HG02642 (cell line): ENCODE measurements around the gene PLAAT3.
"Not testable (repeated sequence)": the region's sequence is repeated elsewhere in the genome, so short reads cannot be mapped to it uniquely, and the experiment has no call there.

Experiments
- ATAC-seq: cut with Tn5 transposase; IDR thresholded peaks from one replicate; pipeline ENCODE4 v1.9.1; 2021; ENCODE audit warnings: mild to moderate bottlenecking; ENCODE audit not compliant: unreplicated experiment, poor library complexity

Gene PLAAT3

DNA sequence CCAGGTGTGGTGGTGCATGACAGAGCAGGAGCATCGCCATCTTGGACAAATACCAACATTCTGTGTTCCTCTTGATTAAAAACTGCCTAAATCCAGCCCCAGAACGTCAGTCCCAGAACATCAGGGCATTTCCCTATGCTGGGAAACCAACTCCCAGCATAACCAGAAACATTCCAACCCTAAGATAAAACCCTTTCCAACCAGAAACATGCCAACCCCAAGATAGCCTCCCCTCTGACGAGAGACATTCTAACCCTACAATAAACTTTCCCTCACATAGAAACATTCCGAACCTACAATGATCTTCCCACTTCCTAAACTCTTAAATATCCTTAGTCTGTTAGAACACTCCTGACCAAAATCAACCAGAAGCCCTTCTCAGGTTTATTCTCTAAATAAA lies 66.1 kb downstream of the PLAAT3 start:
- ATAC-seq = no peak

GRCh38 chr11:63547061-63547460 lies 67.2 kb downstream of the PLAAT3 start:
- no peak for ATAC-seq

DNA sequence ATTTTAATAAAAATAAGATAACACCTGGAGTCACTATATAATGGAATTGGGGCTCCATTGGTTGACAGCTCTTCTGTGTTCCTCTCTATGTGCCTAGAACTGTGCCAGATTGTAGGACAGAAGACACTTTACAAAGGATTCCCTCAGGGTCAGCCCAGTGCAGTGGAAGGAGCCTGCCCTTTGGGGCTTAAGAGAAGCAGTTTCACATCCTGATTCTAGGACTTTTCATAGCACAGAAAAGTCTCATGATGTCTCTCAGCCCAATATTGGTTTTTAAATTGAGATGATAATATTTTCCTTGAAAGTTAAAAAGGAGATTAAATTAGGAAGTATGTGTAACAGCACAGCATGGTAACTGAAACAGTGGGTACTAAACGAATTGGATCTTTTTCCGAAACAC lies 70.5 kb downstream of the PLAAT3 start:
- no peak for ATAC-seq

- ATAC-seq = not testable (repeated sequence)
Observed at GRCh38 chr11:63542506-63542905, 71.7 kb downstream of the PLAAT3 start.

DNA sequence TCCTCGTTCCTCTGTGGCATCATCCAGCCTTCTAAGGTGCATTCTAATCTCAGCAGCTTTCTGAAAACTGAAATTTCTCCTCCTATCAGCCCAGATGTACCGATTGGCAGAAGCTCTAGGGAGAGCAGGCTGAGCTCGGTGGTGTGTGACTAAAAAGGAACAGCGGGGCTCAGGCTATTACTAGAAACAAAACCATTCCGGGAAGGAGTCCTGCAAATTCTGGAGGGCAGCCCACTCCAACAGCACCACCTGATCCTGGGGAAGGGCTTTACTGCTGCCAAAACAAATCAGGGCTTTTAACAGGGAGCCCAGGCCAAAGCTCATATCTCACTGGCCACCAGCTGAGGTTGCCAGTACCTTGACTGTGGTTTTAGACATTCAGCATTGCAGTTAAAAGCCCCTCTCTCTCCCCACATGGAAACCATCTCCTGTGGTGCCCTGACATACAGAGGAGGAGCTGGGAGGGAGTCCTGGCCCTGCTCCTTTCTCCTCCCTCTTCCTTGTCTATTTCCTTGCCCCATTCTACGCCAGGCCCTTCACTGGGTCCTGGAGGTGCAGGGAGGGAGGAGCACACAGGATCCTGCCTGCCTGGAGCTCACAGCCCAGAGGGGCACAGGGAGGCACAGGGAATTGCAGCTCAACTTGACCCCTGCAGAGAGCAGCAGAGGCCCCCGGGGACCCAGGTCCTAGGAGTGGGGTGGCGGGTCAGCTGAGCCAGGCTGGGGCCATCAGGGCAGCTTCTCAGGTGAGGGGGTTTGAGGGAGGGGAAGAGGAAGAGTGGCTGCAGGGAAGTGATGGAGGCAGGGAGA lies 76.7 kb downstream of the PLAAT3 start:
- ATAC-seq = no peak

DNA sequence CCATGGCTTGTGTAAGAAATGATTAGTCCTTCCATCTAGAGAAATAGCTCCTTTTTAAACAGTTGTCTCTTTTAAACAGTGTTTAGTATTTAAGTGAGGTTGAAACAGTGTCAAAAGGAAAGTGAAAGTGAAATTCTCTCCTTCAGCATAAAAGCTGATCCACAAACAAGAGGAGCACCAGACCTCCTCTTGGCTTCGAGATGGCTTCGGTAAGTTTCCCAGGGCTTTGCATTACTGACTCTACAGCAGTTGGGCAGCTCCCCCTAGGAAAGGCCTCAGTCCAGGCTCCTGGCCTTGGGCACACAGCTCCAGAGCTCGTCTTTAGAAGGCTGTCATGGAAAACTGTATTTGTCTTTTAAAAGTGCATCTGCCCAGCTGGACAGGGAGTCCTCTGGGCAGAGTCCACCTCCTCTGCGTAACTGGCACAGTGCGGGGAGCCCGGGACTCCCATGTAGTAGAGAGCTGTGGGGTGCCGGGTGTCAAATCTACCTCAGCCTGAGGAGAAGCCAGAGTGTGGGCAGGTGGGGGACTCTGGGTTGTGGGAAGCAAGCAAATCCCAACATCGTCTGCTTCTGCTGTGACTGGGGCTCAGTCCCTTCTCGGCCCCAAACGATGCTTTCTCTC lies 77.5 kb downstream of the PLAAT3 start, which contains the start of gene PLAAT4:
PLAAT4 (plus strand) TSS at position 140 of the 624 bp plus-strand sequence; CDS start at position 201, 61 bp downstream.
- ATAC-seq = no peak

DNA sequence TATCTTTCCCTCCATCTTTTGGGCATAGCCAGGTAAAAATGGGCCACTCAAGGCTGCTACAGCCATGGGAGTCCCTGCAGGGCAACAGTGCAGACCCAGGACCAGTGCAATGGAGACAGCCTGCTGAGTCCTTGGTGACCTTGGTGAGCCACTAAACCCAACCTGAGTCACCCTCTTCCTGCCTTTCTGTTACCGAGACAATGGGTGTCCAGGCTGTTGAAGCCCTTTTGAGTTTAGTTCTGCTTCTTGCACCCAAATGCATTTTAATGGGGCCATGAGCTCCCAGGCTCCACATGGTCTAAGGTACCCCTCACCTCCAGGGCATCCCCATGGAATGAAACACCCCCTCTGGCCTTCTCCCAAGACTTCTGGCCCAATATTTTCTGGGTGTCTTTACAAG lies 78.5 kb downstream of the PLAAT3 start:
- ATAC-seq = no peak

- ATAC-seq = peak; percentile 46
Observed at GRCh38 chr11:63534895-63535461, 79.3 kb downstream of the PLAAT3 start.

DNA sequence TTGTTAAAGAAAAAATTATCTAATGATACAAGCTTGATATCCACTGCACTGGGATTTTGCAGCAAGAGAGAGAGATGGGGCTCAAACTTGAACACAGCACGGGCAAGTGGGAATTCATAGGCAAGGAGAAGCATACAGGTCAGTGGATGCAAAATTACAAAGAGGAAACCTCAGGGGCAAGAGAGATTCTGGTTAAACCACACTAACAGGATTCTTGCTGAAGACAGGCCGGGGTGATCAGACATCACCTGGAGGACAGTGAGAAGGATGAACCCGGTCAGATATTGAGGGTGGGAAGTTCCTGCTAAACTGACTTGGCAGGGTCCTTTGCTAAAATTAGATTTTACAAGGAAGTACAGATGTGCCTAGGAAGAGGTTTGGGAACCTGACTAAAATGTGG lies 80.2 kb downstream of the PLAAT3 start:
- no peak for ATAC-seq

DNA sequence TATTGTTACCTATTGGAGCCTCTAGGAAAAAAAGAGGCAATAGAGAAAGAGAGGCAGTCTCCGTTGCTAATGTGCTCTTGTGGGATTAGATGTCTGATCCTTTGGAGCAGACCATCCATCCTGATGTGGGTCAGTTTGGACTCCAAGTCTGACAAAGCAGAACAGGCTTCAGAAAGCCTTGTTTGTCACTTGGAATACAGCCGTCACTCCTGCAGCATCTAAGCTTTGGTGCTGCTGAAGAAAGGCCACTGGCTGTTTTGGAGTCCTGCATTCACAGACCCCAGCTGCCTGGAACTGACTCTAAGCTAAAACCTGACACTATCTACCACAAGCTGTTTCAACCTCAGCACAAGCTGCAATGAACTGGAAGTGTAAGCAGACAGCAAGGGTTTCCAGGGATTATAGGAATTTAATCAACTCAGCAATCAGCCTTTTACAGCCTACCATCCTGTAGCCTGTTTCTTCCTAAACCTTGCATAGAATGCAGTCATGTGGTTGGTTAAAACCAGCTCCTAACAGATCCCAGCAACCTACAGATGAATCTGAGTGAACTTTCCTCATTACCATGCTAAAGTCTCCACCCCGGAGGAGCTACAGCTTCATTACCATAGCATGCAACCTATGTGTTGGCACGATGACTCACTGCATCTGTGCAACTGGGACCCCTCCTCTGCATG lies 81.3 kb downstream of the PLAAT3 start:
- no peak for ATAC-seq

DNA sequence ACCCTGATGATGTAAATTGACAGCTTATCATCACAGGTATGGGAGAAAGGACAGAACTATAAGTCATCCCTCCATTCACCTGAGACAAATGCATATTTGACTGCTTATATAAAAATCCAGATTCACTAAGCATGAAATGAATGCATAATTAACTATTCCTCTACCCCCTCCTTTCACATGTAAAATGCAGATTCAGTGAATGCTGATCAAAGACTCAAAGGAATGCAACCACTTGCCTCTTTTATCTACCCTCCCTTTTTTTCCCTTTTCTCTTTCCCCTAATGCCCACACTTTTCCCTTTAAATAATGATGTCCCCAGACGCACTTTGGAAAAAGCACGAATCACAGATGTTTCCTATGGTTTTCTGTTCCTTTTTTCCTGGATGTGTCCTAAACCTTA lies 82.1 kb downstream of the PLAAT3 start:
- ATAC-seq = no peak

DNA sequence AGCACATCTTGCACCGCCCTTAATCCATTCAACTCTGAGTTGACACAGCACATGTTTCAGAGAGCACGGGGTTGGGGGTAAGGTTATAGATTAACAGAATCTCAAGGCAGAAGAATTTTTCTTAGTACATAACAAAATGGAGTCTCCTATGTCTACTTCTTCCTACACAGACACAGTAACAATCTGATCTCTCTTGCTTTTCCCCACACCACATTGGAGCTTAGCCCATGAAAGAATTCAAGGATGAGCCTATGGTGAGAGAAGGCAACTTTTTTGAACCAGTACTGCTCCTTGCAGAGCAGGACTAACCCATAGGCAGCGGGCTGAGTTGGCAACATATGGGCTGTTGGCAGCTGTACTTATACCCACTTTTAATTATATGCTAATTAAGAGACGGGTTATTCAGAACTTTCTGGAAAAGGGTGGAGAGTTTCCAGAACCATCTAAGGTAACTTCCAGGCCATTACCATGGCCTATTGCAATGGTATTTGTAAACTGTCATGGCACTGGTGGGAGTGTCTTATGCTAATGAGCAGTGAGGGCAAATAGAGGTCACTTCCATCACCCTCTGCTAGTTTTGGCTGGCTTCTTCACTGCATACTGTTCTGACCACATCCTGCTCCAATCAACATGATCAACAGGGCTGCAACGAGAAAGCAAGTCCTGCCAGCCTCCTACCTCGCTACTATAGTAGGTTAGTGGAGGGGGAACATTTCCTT lies 83.0 kb downstream of the PLAAT3 start:
- ATAC-seq = peak; percentile 70

DNA sequence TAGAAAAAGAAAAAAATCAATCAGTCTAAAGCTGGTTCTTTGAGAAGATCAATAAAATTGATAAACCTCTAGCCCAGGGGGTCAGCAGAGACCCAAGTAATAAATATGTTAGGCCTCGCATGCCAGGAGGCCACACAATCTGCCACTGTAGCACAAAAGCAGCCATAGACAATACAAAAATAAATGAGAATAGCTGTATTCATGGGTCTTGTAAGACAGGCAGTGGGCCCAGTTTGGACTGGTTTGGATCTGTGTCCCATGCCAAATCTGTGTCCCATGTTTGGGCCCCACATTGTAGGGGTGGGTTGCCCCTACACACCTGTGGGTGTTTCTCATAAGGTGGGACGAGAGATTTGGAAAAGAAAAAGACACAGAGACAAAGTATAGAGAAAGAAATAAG lies 84.2 kb downstream of the PLAAT3 start:
- ATAC-seq = no peak

GRCh38 chr11:63529373-63529772 lies 84.9 kb downstream of the PLAAT3 start:
- ATAC-seq = not testable (repeated sequence)

DNA sequence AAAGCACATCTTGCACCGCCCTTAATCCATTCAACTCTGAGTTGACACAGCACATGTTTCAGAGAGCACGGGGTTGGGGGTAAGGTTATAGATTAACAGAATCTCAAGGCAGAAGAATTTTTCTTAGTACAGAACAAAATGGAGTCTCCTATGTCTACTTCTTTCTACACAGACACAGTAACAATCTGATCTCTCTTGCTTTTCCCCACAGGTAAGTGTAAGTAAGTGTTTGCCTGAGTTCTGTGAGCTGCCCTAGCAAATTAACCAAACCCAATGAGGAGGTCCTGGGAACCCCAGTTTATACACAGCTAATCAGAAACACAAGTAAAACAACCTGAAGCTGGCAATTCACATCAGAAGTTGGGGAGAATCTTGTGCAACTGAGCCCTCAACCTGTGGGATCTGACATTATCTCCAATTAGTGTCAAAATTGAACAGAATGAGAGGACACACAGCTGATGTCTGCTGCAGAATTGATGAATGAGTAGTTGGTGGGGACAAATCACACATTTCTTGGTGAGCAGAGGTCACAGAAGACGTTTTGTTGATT lies 85.4 kb downstream of the PLAAT3 start:
- not testable (repeated sequence) for ATAC-seq

DNA sequence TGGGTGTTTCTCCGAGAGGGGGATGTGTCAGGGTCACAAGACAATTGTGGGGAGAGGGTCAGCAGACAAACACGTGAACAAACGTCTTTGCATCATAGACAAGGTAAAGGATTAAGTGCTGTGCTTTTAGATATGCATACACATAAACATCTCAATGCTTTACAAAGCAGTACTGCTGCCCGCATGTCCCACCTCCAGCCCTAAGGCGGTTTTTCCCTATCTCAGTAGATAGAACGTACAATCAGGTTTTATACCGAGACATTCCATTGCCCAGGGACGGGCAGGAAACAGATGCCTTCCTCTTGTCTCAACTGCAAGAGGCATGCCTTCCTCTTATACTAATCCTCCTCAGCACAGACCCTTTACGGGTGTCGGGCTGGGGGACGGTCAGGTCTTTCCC lies 86.1 kb downstream of the PLAAT3 start:
- ATAC-seq = not testable (repeated sequence)

GRCh38 chr11:63527667-63528066 lies 86.6 kb downstream of the PLAAT3 start:
- no peak for ATAC-seq
